IMR-90 (cell line): ENCODE data around the gene TMEM130. TPM values are rescaled to one million over a fixed set of nuclear protein-coding genes. Genes with fewer than 3 reads are reported as not detected.

Experiments
- ATAC-seq: fragments of 200-7000 bp; cut with Tn5 transposase; 2 replicates; pipeline ENCODE4 v1.9.1; 2020; ENCODE audit warnings: low read depth, mild to moderate bottlenecking, moderate library complexity
- BruUV-seq: library from RNA; stranded (reverse); fragments of 400-500 nt; replicated peaks from 2 replicates; lab custom pipeline; 2021; lab: Mats Ljungman, UMichigan
- CTCF ChIA-PET: fragments of 300-600 bp; formaldehyde crosslinking; extraction: SDS; loops from one replicate; lab custom pipeline; 2021; ENCODE audit warnings: antibody characterized with exemption; lab: Yijun Ruan, JAX
- POLR2A ChIA-PET: fragments of 300-600 bp; sonication (Branson Sonifier 250); formaldehyde crosslinking; loops from one replicate; lab custom pipeline; 2022; ENCODE audit warnings: antibody characterized with exemption; ENCODE audit not compliant: unreplicated experiment; lab: Charles Lee
- DNase-seq: peaks from one replicate; pipeline ENCODE4 v3.0.0; 2013
- H2AFZ ChIP-seq: replicated peaks from 2 replicates; pipeline ENCODE3; 2013; ENCODE audit warnings: low read length, mild to moderate bottlenecking; ENCODE audit not compliant: poor library complexity
- H2AK5ac ChIP-seq: 2 replicates; pipeline ENCODE4 v1.6.1; 2013; ENCODE audit warnings: low read depth, low read length, inconsistent platforms
- H2AK9ac ChIP-seq: replicated peaks from 2 replicates; pipeline ENCODE3; 2013; ENCODE audit warnings: mild to moderate bottlenecking, low read depth, low read length, moderate library complexity; ENCODE audit not compliant: poor library complexity
- H2BK120ac ChIP-seq: 2 replicates; pipeline ENCODE4 v1.6.1; 2013; ENCODE audit warnings: low read depth, low read length, inconsistent platforms
- H2BK15ac ChIP-seq: 3 replicates; pipeline ENCODE4 v1.6.1; 2013; ENCODE audit warnings: low read depth, low read length, inconsistent platforms
- H2BK20ac ChIP-seq: 2 replicates; pipeline ENCODE4 v1.6.1; 2013; ENCODE audit warnings: low read depth, mild to moderate bottlenecking, inconsistent platforms, low read length, moderate library complexity
- H2BK5ac ChIP-seq: 2 replicates; pipeline ENCODE4 v1.6.1; 2013; ENCODE audit warnings: mild to moderate bottlenecking, low read depth, low read length, inconsistent platforms; ENCODE audit not compliant: poor library complexity, severe bottlenecking
- H3K14ac ChIP-seq: replicated peaks from 2 replicates; pipeline ENCODE4 v1.6.1; 2013; ENCODE audit warnings: low read depth, low read length, inconsistent platforms
- H3K18ac ChIP-seq: 2 replicates; pipeline ENCODE4 v1.6.1; 2013; ENCODE audit warnings: low read depth, low read length, control low read depth
- H3K23ac ChIP-seq: 2 replicates; pipeline ENCODE4 v1.6.1; 2013; ENCODE audit warnings: low read depth, low read length, inconsistent platforms
- H3K27ac ChIP-seq: 2 replicates; pipeline ENCODE4 v1.5.1; 2013; ENCODE audit warnings: mild to moderate bottlenecking, control low read depth, low read length; ENCODE audit not compliant: insufficient read depth
- H3K27me3 ChIP-seq: 2 replicates; pipeline ENCODE4 v1.6.1; 2013; ENCODE audit warnings: low read length; ENCODE audit not compliant: control insufficient read depth, insufficient read depth
- H3K36me3 ChIP-seq: 2 replicates; pipeline ENCODE4 v1.6.1; 2013; ENCODE audit warnings: low read length, mixed read lengths; ENCODE audit not compliant: control insufficient read depth, insufficient read depth
- H3K4ac ChIP-seq: 2 replicates; pipeline ENCODE4 v1.6.1; 2013; ENCODE audit warnings: low read depth, low read length, inconsistent platforms
- H3K4me1 ChIP-seq: 2 replicates; pipeline ENCODE4 v1.6.1; 2013; ENCODE audit warnings: low read length, mixed read lengths; ENCODE audit not compliant: control insufficient read depth, insufficient read depth
- H3K4me2 ChIP-seq: 2 replicates; pipeline ENCODE4 v1.6.1; 2013; ENCODE audit warnings: low read depth, mild to moderate bottlenecking, control low read depth, low read length, moderate library complexity
- H3K4me3 ChIP-seq: 2 replicates; pipeline ENCODE4 v1.5.1; 2013; ENCODE audit warnings: low read depth, mild to moderate bottlenecking, control low read depth, low read length, moderate library complexity; ENCODE audit not compliant: insufficient read depth
- H3K56ac ChIP-seq: 2 replicates; pipeline ENCODE4 v1.6.1; 2013; ENCODE audit warnings: low read length, inconsistent platforms; ENCODE audit not compliant: insufficient read depth; ENCODE audit errors: extremely low read depth
- H3K79me1 ChIP-seq, 2 experiments: 2 replicates each; pipeline ENCODE4 v1.6.1; 2013; ENCODE audit warnings: low read length in 2 of 2, inconsistent platforms in 1 of 2, low read depth in 1 of 2
- H3K9ac ChIP-seq: 2 replicates; pipeline ENCODE4 v1.6.1; 2013; ENCODE audit warnings: low read depth, low read length, control low read depth
- H3K9me1 ChIP-seq: 2 replicates; pipeline ENCODE4 v1.6.1; 2013; ENCODE audit warnings: low read length, inconsistent platforms; ENCODE audit not compliant: insufficient read depth
- H3K9me3 ChIP-seq: 2 replicates; pipeline ENCODE4 v1.6.1; 2013; ENCODE audit warnings: low read length; ENCODE audit not compliant: control insufficient read depth, insufficient read depth
- H4K20me1 ChIP-seq: 2 replicates; pipeline ENCODE4 v1.6.1; 2013; ENCODE audit warnings: low read length, inconsistent platforms; ENCODE audit not compliant: insufficient read depth
- H4K5ac ChIP-seq: 2 replicates; pipeline ENCODE4 v1.6.1; 2013; ENCODE audit warnings: mild to moderate bottlenecking, low read depth, low read length, control low read depth
- H4K8ac ChIP-seq, 2 experiments: 2 replicates each; pipeline ENCODE4 v1.6.1; 2013; ENCODE audit warnings: low read depth in 2 of 2, low read length in 2 of 2, control low read depth in 1 of 2, inconsistent platforms in 1 of 2
- H4K91ac ChIP-seq: 2 replicates; pipeline ENCODE4 v1.6.1; 2013; ENCODE audit warnings: low read depth, low read length, inconsistent platforms; ENCODE audit not compliant: insufficient read depth
- BHLHE40 ChIP-seq: fragments of 150-350 bp; IDR thresholded peaks from 2 replicates; pipeline ENCODE4 v1.6.1; 2016; ENCODE audit warnings: mild to moderate bottlenecking, low read depth, low read length
- CEBPB ChIP-seq: IDR thresholded peaks from 2 replicates; pipeline ENCODE4 v1.6.1; 2012; ENCODE audit warnings: low read depth, low read length, improper control_type of control experiment
- CTCF ChIP-seq: conservative IDR thresholded peaks from 2 replicates; pipeline ENCODE4 v1.5.1; 2012; ENCODE audit warnings: mild to moderate bottlenecking, low read depth, low read length, improper control_type of control experiment
- FOS ChIP-seq: fragments of 150-350 bp; IDR thresholded peaks from 2 replicates; pipeline ENCODE4 v1.6.1; 2016; ENCODE audit warnings: low read depth, low read length
- MAZ ChIP-seq: IDR thresholded peaks from 2 replicates; pipeline ENCODE4 v1.6.1; 2012; ENCODE audit warnings: low read depth, mild to moderate bottlenecking, low read length, improper control_type of control experiment, moderate library complexity, borderline replicate concordance
- NFE2L2 ChIP-seq: fragments of 150-350 bp; IDR thresholded peaks from 2 replicates; pipeline ENCODE4 v1.6.1; 2016; ENCODE audit warnings: low read depth, mild to moderate bottlenecking, low read length
- RAD21 ChIP-seq: IDR thresholded peaks from 2 replicates; pipeline ENCODE4 v1.6.1; 2012; ENCODE audit warnings: low read length, improper control_type of control experiment
- RFX5 ChIP-seq: IDR thresholded peaks from 2 replicates; pipeline ENCODE4 v1.8.0; 2012; ENCODE audit warnings: low read depth, mild to moderate bottlenecking, low read length, moderate library complexity
- SMC3 ChIP-seq: fragments of 150-350 bp; IDR thresholded peaks from 2 replicates; pipeline ENCODE4 v1.6.1; 2016; ENCODE audit warnings: low read depth, mild to moderate bottlenecking, antibody characterized with exemption, low read length, moderate library complexity
- WGBS, 2 experiments: methylation state at CpG; one replicate each; pipeline versions ENCODE4 v1.1.5 to v1.1.7; 2013; ENCODE audit warnings: missing lambda C conversion rate in 2 of 2; ENCODE audit not compliant: insufficient read length in 1 of 2; ENCODE audit errors: extremely low coverage in 2 of 2; 5-methylcytosine and 5-hydroxymethylcytosine counted together
- dilution Hi-C: fragments of 300-500 bp; cut with HindIII; formaldehyde crosslinking; loops from one replicate; pipeline ENCODE4 v1.14.3; 2018; ENCODE audit warnings: low sequenced_read_pairs; ENCODE audit not compliant: unreplicated experiment
- in situ Hi-C: fragments of 300-500 bp; cut with MboI; formaldehyde crosslinking; loops from 3 replicates; pipeline ENCODE4 v1.14.3; 2019; ENCODE audit warnings: low sequenced_read_pairs, inconsistent platforms, mixed read lengths
- intact Hi-C: fragments of 100-400 bp; cut with micrococcal nuclease; formaldehyde crosslinking; loops from 2 replicates; pipeline ENCODE4 v1.10.0; 2022
- polyA plus RNA-seq, 3 experiments: library from polyadenylated mRNA; depleted of rRNA; stranded (reverse); fragments of >200 nt; gene quantifications; 2 replicates each; pipeline ENCODE4 v1.2.3, GENCODE V29; 2012; ENCODE audit warnings: low replicate concordance in 1 of 3
- total RNA-seq: library from RNA; depleted of rRNA; stranded (reverse); fragments of >200 nt; gene quantifications from 2 replicates; pipeline ENCODE4 v1.2.3, GENCODE V29; 2012

The TMEM130 gene
- total and polyA plus RNA-seq, 2 of the 4 experiments (the other 2 are of a cell fraction), result 1.1 to 14.8 TPM

- H4K8ac ChIP-seq, result no peak overlapping the region
- intact Hi-C loops (loop anchor here (1.0 to 10.0 kb wide), 4 partner anchors 408 to 819 kb away; no protein-coding TSS in a partner anchor), dilution Hi-C loops (no loop called here), in situ Hi-C loops (loop anchor here (5.0 kb wide), 2 partner anchors 409 to 544 kb away; no protein-coding TSS in a partner anchor)
- H3K14ac ChIP-seq, result 0 out of 2 replicates have a peak overlapping the region, but pooled peaks have one; percentile 72
- peaks cover 4% of the 10 kb centered on the region; the same call in 1 of the 2 replicates for H4K20me1 ChIP-seq
- H2BK15ac ChIP-seq, result no peak overlapping the region
- peak overlapping the region; percentile 26; the same call in 1 of the 2 replicates for H3K27ac ChIP-seq
- ChIA-PET POLR2A (no interaction called here), CTCF (interaction anchor here (0.6 to 2.2 kb wide), 11 partner anchors 10 to 820 kb away, joined by 3 to 25 read pairs (median 3); no protein-coding TSS in a partner anchor)
- no peaks in the 10 kb centered on the region for H3K36me3 ChIP-seq
- peaks cover 5% of the 10 kb centered on the region; the same call in 1 of the 2 replicates for H3K4me1 ChIP-seq
- H3K23ac ChIP-seq, result no peak overlapping the region
- H3K9me3 ChIP-seq, result no peaks in the 10 kb centered on the region
- ATAC-seq (peak; percentile 88), DNase-seq (peak; percentile 85)
- WGBS, 2 experiments, result 27% methylated on average over 3 of the region's 11 CpGs; no CpG with 5 or more reads in 1 of the 2 experiments
- no peaks in the 10 kb centered on the region for H3K79me1 ChIP-seq
- H3K4me2 ChIP-seq, result peak overlapping the region; percentile 50; the same call in 1 of the 2 replicates
- peak overlapping the region; percentile 73 for H2AFZ ChIP-seq
- H4K5ac ChIP-seq, result no peak overlapping the region
- H2AK5ac ChIP-seq, result no peak overlapping the region; the same call in 1 of the 2 replicates
- peak overlapping the region; percentile 59; the same call in 1 of the 2 replicates for H3K4ac ChIP-seq
- H3K18ac ChIP-seq, result no peak overlapping the region
- H3K9ac ChIP-seq, result no peak overlapping the region
- H2AK9ac ChIP-seq, result peak overlapping the region; percentile 89
- H3K27me3 ChIP-seq, result no peaks in the 10 kb centered on the region; the same call in 1 of the 2 replicates
- peak; percentile 86 for TF ChIP-seq CEBPB
- peak; percentile 90 for TF ChIP-seq CTCF
- TF ChIP-seq FOS, result 0 out of 2 replicates have a peak, but pooled peaks have one; percentile 44
- TF ChIP-seq BHLHE40, result no peak
- TF ChIP-seq RAD21, result peak; percentile 93
- TF ChIP-seq SMC3, result peak; percentile 70
- TF ChIP-seq RFX5, result no peak
- 0 out of 2 replicates have a peak, but pooled peaks have one; percentile 21 for TF ChIP-seq MAZ
- TF ChIP-seq NFE2L2, result peak; percentile 40; the same call in 1 of the 2 replicates
- no peak overlapping the region for H3K4me3 ChIP-seq
- no peak overlapping the region for H3K56ac ChIP-seq
- peak overlapping the region; percentile 52; the same call in 1 of the 2 replicates for H2BK120ac ChIP-seq
- H2BK20ac ChIP-seq, result 0 out of 2 replicates have a peak overlapping the region, but pooled peaks have one; percentile 40
- BruUV-seq, result no TSS peak
- H3K9me1 ChIP-seq, result 0 out of 2 replicates have a peak, but pooled peaks cover 2% of the 10 kb centered on the region
- no peak overlapping the region for H2BK5ac ChIP-seq
- H4K91ac ChIP-seq, result no peak overlapping the region
Measured at GRCh38 chr7:98841179-98841997, 28.4 kb downstream of the TMEM130 start.
